Smooth muscle cell (in vitro differentiated cells): ENCODE measurements around the gene ZC3H12D. TPM values are rescaled to one million over a fixed set of nuclear protein-coding genes. Genes with fewer than 3 reads are reported as not detected.

Experiments
- DNase-seq: peaks from one replicate; lab custom pipeline; 2025; ENCODE audit not compliant: unreplicated experiment; lab: John Stamatoyannopoulos, UW
- H2AFZ ChIP-seq: fragments of 200-600 bp; sonication (generic); 2 replicates; pipeline ENCODE4 v1.6.0; 2016; ENCODE audit warnings: antibody characterized with exemption, low read depth, mild to moderate bottlenecking
- H3F3A ChIP-seq: fragments of 200-600 bp; sonication (generic); 2 replicates; pipeline ENCODE4 v1.6.0; 2017; ENCODE audit warnings: antibody characterized with exemption, low read depth
- H3K27ac ChIP-seq: fragments of 200-600 bp; sonication (generic); 2 replicates; pipeline ENCODE4 v1.5.1; 2016; ENCODE audit warnings: low read depth, mild to moderate bottlenecking
- H3K27me3 ChIP-seq: fragments of 200-600 bp; sonication (generic); 2 replicates; pipeline ENCODE4 v1.6.1; 2016; ENCODE audit warnings: low read depth, mild to moderate bottlenecking
- H3K36me3 ChIP-seq: fragments of 200-600 bp; sonication (generic); 2 replicates; pipeline ENCODE4 v1.5.1; 2016; ENCODE audit warnings: low read depth
- H3K4me1 ChIP-seq: fragments of 200-600 bp; sonication (generic); 2 replicates; pipeline ENCODE4 v1.5.1; 2016; ENCODE audit warnings: low read depth
- H3K4me2 ChIP-seq: fragments of 200-600 bp; sonication (generic); 2 replicates; pipeline ENCODE4 v1.6.0; 2016; ENCODE audit warnings: mild to moderate bottlenecking
- H3K4me3 ChIP-seq: fragments of 200-600 bp; sonication (generic); 2 replicates; pipeline ENCODE4 v1.5.1; 2016; ENCODE audit warnings: mild to moderate bottlenecking
- H3K79me2 ChIP-seq: fragments of 200-600 bp; sonication (generic); 2 replicates; pipeline ENCODE4 v1.6.0; 2016; ENCODE audit warnings: low read depth, mild to moderate bottlenecking
- H3K9ac ChIP-seq: fragments of 200-600 bp; sonication (generic); 2 replicates; pipeline ENCODE4 v1.6.0; 2016; ENCODE audit warnings: low read depth
- H3K9me3 ChIP-seq: fragments of 200-600 bp; sonication (generic); replicated peaks from 2 replicates; pipeline ENCODE4 v1.5.1; 2016; ENCODE audit warnings: low read depth
- H4K20me1 ChIP-seq: fragments of 200-600 bp; sonication (generic); 2 replicates; pipeline ENCODE4 v1.6.0; 2016; ENCODE audit warnings: low read depth
- WGBS: methylation state at CpG from one replicate; pipeline ENCODE4 v1.1.7; 2016; ENCODE audit warnings: low lambda C conversion rate; 5-methylcytosine and 5-hydroxymethylcytosine counted together
- polyA plus RNA-seq: library from polyadenylated mRNA; unstranded; fragments of >200 nt; fragmentation: Nextera tagmentation; extraction: Ambion mirVana; gene quantifications from 2 replicates; pipeline ENCODE4 v1.2.1, GENCODE V29; 2016
- total RNA-seq: library from RNA; depleted of rRNA; stranded (reverse); fragments of >200 nt; gene quantifications from 2 replicates; pipeline ENCODE4 v1.2.3, GENCODE V29; 2014
- TF ChIP-seq, protein P1 (sequence below): fragments of 200-600 bp; sonication (generic); IDR thresholded peaks from 2 replicates; pipeline ENCODE4 v1.5.1; 2017; ENCODE audit warnings: borderline replicate concordance, mild to moderate bottlenecking, antibody characterized with exemption; ENCODE audit not compliant: insufficient read depth, poor library complexity, severe bottlenecking

Gene ZC3H12D
- total and polyA plus RNA-seq, 2 experiments from 2014 or later, result not detected

DNA sequence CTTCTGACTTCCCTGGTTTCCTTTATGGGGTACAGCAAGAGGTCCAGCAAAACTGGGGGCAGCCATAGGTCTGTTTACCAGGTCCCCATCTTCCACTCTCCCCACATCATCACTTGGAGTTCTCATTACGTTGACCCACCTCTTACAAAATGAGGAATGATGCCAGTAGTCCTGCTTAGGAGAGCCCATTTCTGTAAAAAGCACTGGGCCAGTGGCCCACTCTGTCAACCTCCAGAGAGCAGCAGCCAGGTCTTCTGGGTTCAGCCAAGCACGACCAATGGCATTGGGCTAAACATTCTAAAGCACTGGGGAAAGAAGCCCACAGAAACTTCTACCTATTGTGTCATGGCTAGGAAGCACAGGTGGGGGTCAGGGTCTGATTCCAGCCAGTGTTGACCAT lies 13.9 kb downstream of the ZC3H12D start:
- Histone ChIP-seq H3K4me1 (no peaks in the 10 kb centered on the region), H3K9me3 (no peaks in the 10 kb centered on the region), H3K27ac (no peak overlapping the region), H3K9ac (no peak overlapping the region), H3K4me3 (no peak overlapping the region), H4K20me1 (no peaks in the 10 kb centered on the region), H3K4me2 (no peak overlapping the region), H3F3A (no peaks in the 10 kb centered on the region), H3K36me3 (no peaks in the 10 kb centered on the region), H3K27me3 (no peaks in the 10 kb centered on the region), H2AFZ (no peak overlapping the region), H3K79me2 (no peaks in the 10 kb centered on the region)
- 88% methylated on average over 2 of the region's 2 CpGs for WGBS
- TF ChIP-seq, protein P1, sequence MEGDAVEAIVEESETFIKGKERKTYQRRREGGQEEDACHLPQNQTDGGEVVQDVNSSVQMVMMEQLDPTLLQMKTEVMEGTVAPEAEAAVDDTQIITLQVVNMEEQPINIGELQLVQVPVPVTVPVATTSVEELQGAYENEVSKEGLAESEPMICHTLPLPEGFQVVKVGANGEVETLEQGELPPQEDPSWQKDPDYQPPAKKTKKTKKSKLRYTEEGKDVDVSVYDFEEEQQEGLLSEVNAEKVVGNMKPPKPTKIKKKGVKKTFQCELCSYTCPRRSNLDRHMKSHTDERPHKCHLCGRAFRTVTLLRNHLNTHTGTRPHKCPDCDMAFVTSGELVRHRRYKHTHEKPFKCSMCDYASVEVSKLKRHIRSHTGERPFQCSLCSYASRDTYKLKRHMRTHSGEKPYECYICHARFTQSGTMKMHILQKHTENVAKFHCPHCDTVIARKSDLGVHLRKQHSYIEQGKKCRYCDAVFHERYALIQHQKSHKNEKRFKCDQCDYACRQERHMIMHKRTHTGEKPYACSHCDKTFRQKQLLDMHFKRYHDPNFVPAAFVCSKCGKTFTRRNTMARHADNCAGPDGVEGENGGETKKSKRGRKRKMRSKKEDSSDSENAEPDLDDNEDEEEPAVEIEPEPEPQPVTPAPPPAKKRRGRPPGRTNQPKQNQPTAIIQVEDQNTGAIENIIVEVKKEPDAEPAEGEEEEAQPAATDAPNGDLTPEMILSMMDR, result no peak
- DNase-seq, result no peak

DNA sequence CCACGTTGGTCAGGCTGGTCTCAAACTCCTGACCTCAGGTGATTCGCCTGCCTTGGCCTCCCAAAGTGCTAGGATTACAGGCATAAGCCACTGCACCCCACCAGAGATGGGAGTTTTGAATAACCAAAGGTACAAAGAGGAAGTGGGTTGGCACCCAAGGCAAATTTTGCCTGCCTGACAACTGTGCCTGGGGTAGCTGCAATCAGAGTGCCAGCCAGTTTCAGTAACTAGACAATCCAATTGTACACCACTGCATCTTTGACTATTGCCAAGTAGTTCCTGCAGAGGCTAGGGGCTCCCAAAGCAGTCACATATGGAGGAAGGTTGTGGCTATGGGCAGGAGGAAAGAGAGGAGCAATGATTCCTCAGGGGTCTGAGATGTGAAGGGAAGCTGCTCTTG lies 16.6 kb downstream of the ZC3H12D start:
- no peak overlapping the region for H3K27ac ChIP-seq
- TF ChIP-seq, protein P1, result no peak
- WGBS, result 83% methylated on average over 2 of the region's 2 CpGs
- no peaks in the 10 kb centered on the region for H3K27me3 ChIP-seq
- no peak overlapping the region for H2AFZ ChIP-seq
- H3K36me3 ChIP-seq, result no peaks in the 10 kb centered on the region
- no peaks in the 10 kb centered on the region for H3K79me2 ChIP-seq
- no peak overlapping the region for H3K4me2 ChIP-seq
- no peaks in the 10 kb centered on the region for H4K20me1 ChIP-seq
- no peak overlapping the region for H3K4me3 ChIP-seq
- H3K9ac ChIP-seq, result no peak overlapping the region
- no peak for DNase-seq
- H3K4me1 ChIP-seq, result no peaks in the 10 kb centered on the region
- no peaks in the 10 kb centered on the region for H3F3A ChIP-seq
- no peaks in the 10 kb centered on the region for H3K9me3 ChIP-seq

DNA sequence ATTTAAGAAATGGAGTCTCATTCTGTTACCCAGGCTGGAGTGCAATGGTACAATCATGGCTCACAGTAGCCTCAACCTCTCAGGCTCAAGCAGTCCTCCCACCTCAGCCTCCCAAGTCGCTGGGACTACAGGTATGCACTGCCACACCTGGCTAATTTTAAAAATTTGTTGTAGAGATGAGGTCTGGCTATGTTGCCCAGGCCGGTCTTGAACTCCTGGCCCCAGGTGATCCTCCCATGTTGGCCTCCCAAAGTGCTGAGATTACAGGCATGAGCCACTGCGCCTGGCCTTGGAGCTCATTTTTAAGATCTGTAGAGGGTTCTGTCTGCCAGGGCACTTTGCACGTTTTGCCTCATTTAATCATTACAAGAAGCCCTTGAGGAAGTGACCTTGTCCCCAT lies 17.5 kb downstream of the ZC3H12D start:
- WGBS, result 84% methylated on average over 4 of the region's 4 CpGs
- DNase-seq, result no peak
- no peaks in the 10 kb centered on the region for H3K79me2 ChIP-seq
- H3F3A ChIP-seq, result no peaks in the 10 kb centered on the region
- no peaks in the 10 kb centered on the region for H3K4me1 ChIP-seq
- H3K9me3 ChIP-seq, result no peaks in the 10 kb centered on the region
- H3K4me3 ChIP-seq, result no peak overlapping the region
- H3K4me2 ChIP-seq, result no peak overlapping the region
- no peaks in the 10 kb centered on the region for H3K27me3 ChIP-seq
- no peak overlapping the region for H3K9ac ChIP-seq
- H3K36me3 ChIP-seq, result no peaks in the 10 kb centered on the region
- no peaks in the 10 kb centered on the region for H4K20me1 ChIP-seq
- H2AFZ ChIP-seq, result no peak overlapping the region
- H3K27ac ChIP-seq, result no peak overlapping the region
- TF ChIP-seq, protein P1, result no peak

GRCh38 chr6:149464411-149464810 lies 20.4 kb downstream of the ZC3H12D start:
- no peak overlapping the region for H3K27ac ChIP-seq
- H2AFZ ChIP-seq, result no peak overlapping the region
- no peaks in the 10 kb centered on the region for H4K20me1 ChIP-seq
- no peaks in the 10 kb centered on the region for H3K79me2 ChIP-seq
- H3K4me1 ChIP-seq, result no peaks in the 10 kb centered on the region
- H3K9ac ChIP-seq, result no peak overlapping the region
- no peaks in the 10 kb centered on the region for H3K9me3 ChIP-seq
- WGBS, result 64% methylated on average over 8 of the region's 8 CpGs
- no peaks in the 10 kb centered on the region for H3K27me3 ChIP-seq
- H3K4me3 ChIP-seq, result no peak overlapping the region
- DNase-seq, result no peak
- no peak overlapping the region for H3K4me2 ChIP-seq
- H3K36me3 ChIP-seq, result no peaks in the 10 kb centered on the region
- H3F3A ChIP-seq, result no peaks in the 10 kb centered on the region
- TF ChIP-seq, protein P1, result no peak
